Pancreas (tissue), 10 donors: Measurements from ENCODE around the gene MCM8. TPM values are rescaled to one million over a fixed set of nuclear protein-coding genes. Genes with fewer than 3 reads are reported as not detected.
A peak's percentile ranks its signal among the peaks of the same experiment; 100 is the strongest.

ENCODE experiments used
- ATAC-seq, 4 donors: fragments of 200-7000 bp; cut with Tn5 transposase; one replicate each; pipeline versions ENCODE4 v1.8.0 to v1.9.1; 2020; ENCODE audit warnings: mild to moderate bottlenecking in 4 of 4, moderate library complexity in 4 of 4
- DNase-seq, 6 donors: peaks; one replicate each; pipeline ENCODE4 v3.0.0-alpha.2; 2020
- FAIRE-seq: peaks from 2 replicates; lab custom pipeline; 2012; peaks lifted over from hg19 to GRCh38; lab: Jason Lieb, UNC
- H3K27ac ChIP-seq, 4 donors: fragments of 200-600 bp; sonication (generic); 1 replicate in 3 of 4; 2 replicates in 1 of 4; pipeline versions ENCODE4 v1.5.0 to v1.8.0; 2020
- H3K27me3 ChIP-seq, 4 donors: fragments of 200-600 bp; one replicate each; pipeline ENCODE4 v1.8.0; 2021
- H3K36me3 ChIP-seq, 3 donors: fragments of 200-600 bp; sonication (generic) in 1 of 3; one replicate each; pipeline versions ENCODE4 v1.5.0 to v1.8.0; 2020 to 2021
- H3K4me1 ChIP-seq, 3 donors: fragments of 200-600 bp; one replicate each; pipeline ENCODE4 v1.8.0; 2021
- H3K4me3 ChIP-seq, 4 donors: fragments of 200-600 bp; sonication (generic) in 2 of 4; one replicate each; pipeline versions ENCODE4 v1.5.0 to v1.8.0; 2020 to 2021
- H3K9me3 ChIP-seq, 4 donors: fragments of 200-600 bp; one replicate each; pipeline ENCODE4 v1.8.0; 2021
- CTCF ChIP-seq, 4 donors: fragments of 200-600 bp; sonication (generic) in 3 of 4; IDR thresholded peaks; one replicate each; pipeline versions ENCODE4 v1.5.0 to v1.8.0; 2021; ENCODE audit warnings: antibody characterized with exemption in 4 of 4
- WGBS, 2 donors: extraction: QIAGEN DNeasy Blood & Tissue Kit; methylation state at CpG; one replicate each; pipeline ENCODE4 v1.1.7; 2013; 5-methylcytosine and 5-hydroxymethylcytosine counted together
- intact Hi-C, 3 donors: fragments of 100-400 bp; cut with DNase I; formaldehyde crosslinking; loops; one replicate each; pipeline versions ENCODE4 v1.11.1 to v1.14.2; 2022
- polyA plus RNA-seq, 2 donors: library from polyadenylated mRNA; stranded (reverse); fragments of 200-250 nt; gene quantifications; one replicate each; pipeline ENCODE4 v1.2.3, GENCODE V29; 2013
- total RNA-seq, 6 donors: library from RNA; stranded (reverse); fragmentation: NEBNext Ultra II Directional in 4 of 6; extraction: Animal tissue kit (Norgen Biotek cat#: 25700) in 4 of 6; gene quantifications; one replicate each; pipeline versions ENCODE4 v1.2.1 to v1.2.4, GENCODE V29; 2021 to 2023
- donor health status: healthy with polysubstance abuse.
- donor health status: DM: no; HTN: no; CAD: no; lungs with moderate emphysema.
- donor health status: DM: no; HTN: no; CAD: no.
- donor health status: control.
- donor health status: control.
- donor health status: Bipolar disorder and iron deficiency.
- donor health status: DM: yes; HTN: yes; CAD: no.
- donor health status: DM: no; HTN: no; CAD: no.
- donor health status: DM: no; HTN: no; CAD: no.
- donor health status: DM: yes; HTN: yes; CAD: no.

The MCM8 gene
- total and polyA plus RNA-seq, 8 donors, result 1.3 to 3.2 (median 2.3) TPM

- Histone ChIP-seq H3K27me3 (no peaks in the 10 kb centered on the region), H3K36me3 (peaks cover 0 to 41% (median 10%) of the 10 kb centered on the region in 3 donors), H3K4me3 (no peak overlapping the region), H3K9me3 (no peaks in the 10 kb centered on the region), H3K4me1 (no peaks in the 10 kb centered on the region), H3K27ac (no peak overlapping the region)
- ATAC-seq (no peak), FAIRE-seq (no peak), DNase-seq (peak in 1 of 6 donors; percentile 17)
- TF ChIP-seq CTCF (IDR thresholded peaks at IDR 0.05), result no peak
- whole genome bisulfite sequencing, 2 donors, result 94 to 95% methylated on average over 8 of the region's 8 CpGs
- intact Hi-C loops, result no loop called here
These were observed 90.1 kb downstream of the MCM8 start for GRCh38 chr20:6040540-6040939.

GRCh38 chr20:6040958-6041807 lies 90.7 kb downstream of the MCM8 start:
- no peak overlapping the region for H3K4me3 ChIP-seq
- H3K27me3 ChIP-seq, result no peaks in the 10 kb centered on the region
- no peak overlapping the region for H3K27ac ChIP-seq
- FAIRE-seq (no peak), ATAC-seq (peak in 2 of 4 donors; percentile 11 to 23), DNase-seq (peak in 1 of 6 donors; percentile 74)
- H3K4me1 ChIP-seq, result no peaks in the 10 kb centered on the region
- H3K9me3 ChIP-seq, result no peaks in the 10 kb centered on the region
- peaks cover 0 to 37% (median 10%) of the 10 kb centered on the region in 3 donors for H3K36me3 ChIP-seq
- no peak for TF ChIP-seq CTCF (IDR thresholded peaks at IDR 0.05)
- intact Hi-C loops, result no loop called here
- 91% methylated on average over 67 of the region's 67 CpGs for WGBS, 2 donors

- ATAC-seq (peak in 1 of 4 donors; percentile 18), DNase-seq (peak in 1 of 6 donors; percentile 56), FAIRE-seq (no peak)
These were observed 91.4 kb downstream of the MCM8 start for GRCh38 chr20:6041808-6042265.

GRCh38 chr20:6044115-6044514 lies 93.7 kb downstream of the MCM8 start:
- no peak overlapping the region for H3K27ac ChIP-seq
- no peak for TF ChIP-seq CTCF (IDR thresholded peaks at IDR 0.05)
- ATAC-seq, result peak in 1 of 4 donors; percentile 32
- no peaks in the 10 kb centered on the region for H3K9me3 ChIP-seq
- DNase-seq, result no peak
- H3K4me3 ChIP-seq, result no peak overlapping the region
- H3K4me1 ChIP-seq, result no peaks in the 10 kb centered on the region
- H3K36me3 ChIP-seq, result peaks cover 0 to 15% (median 10%) of the 10 kb centered on the region in 3 donors
- FAIRE-seq, result no peak
- 91 to 92% methylated on average over 2 of the region's 2 CpGs for WGBS, 2 donors
- H3K27me3 ChIP-seq, result no peaks in the 10 kb centered on the region
- intact Hi-C loops, result no loop called here

More at GRCh38 chr20:6041808-6042265, 91.4 kb downstream of the MCM8 start:
- Histone ChIP-seq H3K27me3 (no peaks in the 10 kb centered on the region), H3K36me3 (peaks cover 0 to 31% (median 10%) of the 10 kb centered on the region in 3 donors), H3K27ac (no peak overlapping the region), H3K4me3 (no peak overlapping the region), H3K9me3 (no peaks in the 10 kb centered on the region), H3K4me1 (no peaks in the 10 kb centered on the region)
- TF ChIP-seq CTCF (IDR thresholded peaks at IDR 0.05), result no peak
- WGBS, 2 donors, result 92 to 96% methylated on average over 26 of the region's 26 CpGs
- intact Hi-C loops, result no loop called here

- Histone ChIP-seq H3K4me1 (no peaks in the 10 kb centered on the region), H3K27ac (no peak overlapping the region), H3K27me3 (no peaks in the 10 kb centered on the region), H3K4me3 (no peak overlapping the region), H3K36me3 (peaks cover 0 to 10% (median 8%) of the 10 kb centered on the region in 3 donors), H3K9me3 (no peaks in the 10 kb centered on the region)
- DNase-seq (no peak), ATAC-seq (no peak), FAIRE-seq (no peak)
- intact Hi-C loops, result no loop called here
- no peak for TF ChIP-seq CTCF (IDR thresholded peaks at IDR 0.05)
These were observed 95.1 kb downstream of the MCM8 start for GRCh38 chr20:6045566-6045965.
